IMR-90 (cell line): ENCODE measurements around the gene SGTB. TPM values are rescaled to one million over a fixed set of nuclear protein-coding genes. Genes with fewer than 3 reads are reported as not detected.

Experiments
- ATAC-seq: fragments of 200-7000 bp; cut with Tn5 transposase; 2 replicates; pipeline ENCODE4 v1.9.1; 2020; ENCODE audit warnings: low read depth, mild to moderate bottlenecking, moderate library complexity
- BruUV-seq: library from RNA; stranded (reverse); fragments of 400-500 nt; replicated peaks from 2 replicates; lab custom pipeline; 2021; lab: Mats Ljungman, UMichigan
- CTCF ChIA-PET: fragments of 300-600 bp; formaldehyde crosslinking; extraction: SDS; loops from one replicate; lab custom pipeline; 2021; ENCODE audit warnings: antibody characterized with exemption; lab: Yijun Ruan, JAX
- POLR2A ChIA-PET: fragments of 300-600 bp; sonication (Branson Sonifier 250); formaldehyde crosslinking; loops from one replicate; lab custom pipeline; 2022; ENCODE audit warnings: antibody characterized with exemption; ENCODE audit not compliant: unreplicated experiment; lab: Charles Lee
- DNase-seq: peaks from one replicate; pipeline ENCODE4 v3.0.0; 2013
- H2AFZ ChIP-seq: replicated peaks from 2 replicates; pipeline ENCODE3; 2013; ENCODE audit warnings: low read length, mild to moderate bottlenecking; ENCODE audit not compliant: poor library complexity
- H2AK5ac ChIP-seq: 2 replicates; pipeline ENCODE4 v1.6.1; 2013; ENCODE audit warnings: low read depth, low read length, inconsistent platforms
- H2AK9ac ChIP-seq: replicated peaks from 2 replicates; pipeline ENCODE3; 2013; ENCODE audit warnings: mild to moderate bottlenecking, low read depth, low read length, moderate library complexity; ENCODE audit not compliant: poor library complexity
- H2BK120ac ChIP-seq: 2 replicates; pipeline ENCODE4 v1.6.1; 2013; ENCODE audit warnings: low read depth, low read length, inconsistent platforms
- H2BK15ac ChIP-seq: 3 replicates; pipeline ENCODE4 v1.6.1; 2013; ENCODE audit warnings: low read depth, low read length, inconsistent platforms
- H2BK20ac ChIP-seq: 2 replicates; pipeline ENCODE4 v1.6.1; 2013; ENCODE audit warnings: low read depth, mild to moderate bottlenecking, inconsistent platforms, low read length, moderate library complexity
- H2BK5ac ChIP-seq: 2 replicates; pipeline ENCODE4 v1.6.1; 2013; ENCODE audit warnings: mild to moderate bottlenecking, low read depth, low read length, inconsistent platforms; ENCODE audit not compliant: poor library complexity, severe bottlenecking
- H3K14ac ChIP-seq: replicated peaks from 2 replicates; pipeline ENCODE4 v1.6.1; 2013; ENCODE audit warnings: low read depth, low read length, inconsistent platforms
- H3K18ac ChIP-seq: 2 replicates; pipeline ENCODE4 v1.6.1; 2013; ENCODE audit warnings: low read depth, low read length, control low read depth
- H3K23ac ChIP-seq: 2 replicates; pipeline ENCODE4 v1.6.1; 2013; ENCODE audit warnings: low read depth, low read length, inconsistent platforms
- H3K27ac ChIP-seq: 2 replicates; pipeline ENCODE4 v1.5.1; 2013; ENCODE audit warnings: mild to moderate bottlenecking, control low read depth, low read length; ENCODE audit not compliant: insufficient read depth
- H3K27me3 ChIP-seq: 2 replicates; pipeline ENCODE4 v1.6.1; 2013; ENCODE audit warnings: low read length; ENCODE audit not compliant: control insufficient read depth, insufficient read depth
- H3K36me3 ChIP-seq: 2 replicates; pipeline ENCODE4 v1.6.1; 2013; ENCODE audit warnings: low read length, mixed read lengths; ENCODE audit not compliant: control insufficient read depth, insufficient read depth
- H3K4ac ChIP-seq: 2 replicates; pipeline ENCODE4 v1.6.1; 2013; ENCODE audit warnings: low read depth, low read length, inconsistent platforms
- H3K4me1 ChIP-seq: 2 replicates; pipeline ENCODE4 v1.6.1; 2013; ENCODE audit warnings: low read length, mixed read lengths; ENCODE audit not compliant: control insufficient read depth, insufficient read depth
- H3K4me2 ChIP-seq: 2 replicates; pipeline ENCODE4 v1.6.1; 2013; ENCODE audit warnings: low read depth, mild to moderate bottlenecking, control low read depth, low read length, moderate library complexity
- H3K4me3 ChIP-seq: 2 replicates; pipeline ENCODE4 v1.5.1; 2013; ENCODE audit warnings: low read depth, mild to moderate bottlenecking, control low read depth, low read length, moderate library complexity; ENCODE audit not compliant: insufficient read depth
- H3K56ac ChIP-seq: 2 replicates; pipeline ENCODE4 v1.6.1; 2013; ENCODE audit warnings: low read length, inconsistent platforms; ENCODE audit not compliant: insufficient read depth; ENCODE audit errors: extremely low read depth
- H3K79me1 ChIP-seq, 2 experiments: 2 replicates each; pipeline ENCODE4 v1.6.1; 2013; ENCODE audit warnings: low read length in 2 of 2, inconsistent platforms in 1 of 2, low read depth in 1 of 2
- H3K9ac ChIP-seq: 2 replicates; pipeline ENCODE4 v1.6.1; 2013; ENCODE audit warnings: low read depth, low read length, control low read depth
- H3K9me1 ChIP-seq: 2 replicates; pipeline ENCODE4 v1.6.1; 2013; ENCODE audit warnings: low read length, inconsistent platforms; ENCODE audit not compliant: insufficient read depth
- H3K9me3 ChIP-seq: 2 replicates; pipeline ENCODE4 v1.6.1; 2013; ENCODE audit warnings: low read length; ENCODE audit not compliant: control insufficient read depth, insufficient read depth
- H4K20me1 ChIP-seq: 2 replicates; pipeline ENCODE4 v1.6.1; 2013; ENCODE audit warnings: low read length, inconsistent platforms; ENCODE audit not compliant: insufficient read depth
- H4K5ac ChIP-seq: 2 replicates; pipeline ENCODE4 v1.6.1; 2013; ENCODE audit warnings: mild to moderate bottlenecking, low read depth, low read length, control low read depth
- H4K8ac ChIP-seq, 2 experiments: 2 replicates each; pipeline ENCODE4 v1.6.1; 2013; ENCODE audit warnings: low read depth in 2 of 2, low read length in 2 of 2, control low read depth in 1 of 2, inconsistent platforms in 1 of 2
- H4K91ac ChIP-seq: 2 replicates; pipeline ENCODE4 v1.6.1; 2013; ENCODE audit warnings: low read depth, low read length, inconsistent platforms; ENCODE audit not compliant: insufficient read depth
- CEBPB ChIP-seq: IDR thresholded peaks from 2 replicates; pipeline ENCODE4 v1.6.1; 2012; ENCODE audit warnings: low read depth, low read length, improper control_type of control experiment
- CHD1 ChIP-seq: IDR thresholded peaks from 2 replicates; pipeline ENCODE4 v1.6.1; 2012; ENCODE audit warnings: low read depth, low read length, improper control_type of control experiment
- FOS ChIP-seq: fragments of 150-350 bp; IDR thresholded peaks from 2 replicates; pipeline ENCODE4 v1.6.1; 2016; ENCODE audit warnings: low read depth, low read length
- MXI1 ChIP-seq: IDR thresholded peaks from 2 replicates; pipeline ENCODE4 v1.6.1; 2012; ENCODE audit warnings: low read depth, mild to moderate bottlenecking, low read length, moderate library complexity, borderline replicate concordance
- WGBS, 2 experiments: methylation state at CpG; one replicate each; pipeline versions ENCODE4 v1.1.5 to v1.1.7; 2013; ENCODE audit warnings: missing lambda C conversion rate in 2 of 2; ENCODE audit not compliant: insufficient read length in 1 of 2; ENCODE audit errors: extremely low coverage in 2 of 2; 5-methylcytosine and 5-hydroxymethylcytosine counted together
- dilution Hi-C: fragments of 300-500 bp; cut with HindIII; formaldehyde crosslinking; loops from one replicate; pipeline ENCODE4 v1.14.3; 2018; ENCODE audit warnings: low sequenced_read_pairs; ENCODE audit not compliant: unreplicated experiment
- in situ Hi-C: fragments of 300-500 bp; cut with MboI; formaldehyde crosslinking; loops from 3 replicates; pipeline ENCODE4 v1.14.3; 2019; ENCODE audit warnings: low sequenced_read_pairs, inconsistent platforms, mixed read lengths
- intact Hi-C: fragments of 100-400 bp; cut with micrococcal nuclease; formaldehyde crosslinking; loops from 2 replicates; pipeline ENCODE4 v1.10.0; 2022
- polyA plus RNA-seq, 3 experiments: library from polyadenylated mRNA; depleted of rRNA; stranded (reverse); fragments of >200 nt; gene quantifications; 2 replicates each; pipeline ENCODE4 v1.2.3, GENCODE V29; 2012; ENCODE audit warnings: low replicate concordance in 1 of 3
- total RNA-seq: library from RNA; depleted of rRNA; stranded (reverse); fragments of >200 nt; gene quantifications from 2 replicates; pipeline ENCODE4 v1.2.3, GENCODE V29; 2012
- TF ChIP-seq, protein P1 (sequence below): fragments of 150-350 bp; IDR thresholded peaks from 2 replicates; pipeline ENCODE4 v1.6.1; 2016; ENCODE audit warnings: low read depth, mild to moderate bottlenecking, low read length, moderate library complexity, borderline replicate concordance

Gene SGTB
- total and polyA plus RNA-seq, 2 of the 4 experiments (the other 2 are of a cell fraction) = 7.5 to 15.1 TPM

DNA sequence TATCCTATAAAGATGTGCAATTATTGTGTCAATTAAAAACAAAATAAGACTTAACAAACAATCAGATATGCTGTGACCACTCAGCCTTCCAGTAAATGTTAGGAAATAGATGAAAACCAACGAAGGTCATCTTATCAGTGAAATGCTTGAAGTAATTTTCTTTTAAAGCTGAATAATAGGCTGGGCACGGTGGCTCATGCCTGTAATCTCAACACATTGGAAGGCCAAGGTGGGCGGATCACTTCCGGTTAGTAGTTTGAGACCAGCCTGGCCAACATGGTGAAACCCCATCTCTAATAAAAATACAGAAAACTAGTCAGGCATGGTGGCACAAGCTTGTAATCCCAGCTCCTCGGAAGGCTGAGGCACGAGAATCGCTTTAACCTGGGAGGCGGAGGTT, 31.3 kb upstream of the SGTB start:
- in situ Hi-C loops (no loop called here), intact Hi-C loops (no loop called here), dilution Hi-C loops (no loop called here)
- peaks cover 29 to 36% of the 10 kb centered on the region in 2 experiments; a peak in 3 of 4 replicates for H3K79me1 ChIP-seq
- no peak overlapping the region for H2BK15ac ChIP-seq
- no peaks in the 10 kb centered on the region for H3K9me3 ChIP-seq
- no peak overlapping the region for H2AFZ ChIP-seq
- no peak overlapping the region for H3K56ac ChIP-seq
- peaks cover 2% of the 10 kb centered on the region; the same call in 1 of the 2 replicates for H3K36me3 ChIP-seq
- no peak overlapping the region for H3K18ac ChIP-seq
- H3K4me2 ChIP-seq = no peak overlapping the region
- no peaks in the 10 kb centered on the region for H3K4me1 ChIP-seq
- DNase-seq (no peak), ATAC-seq (no peak)
- H3K14ac ChIP-seq = no peak overlapping the region
- H3K27me3 ChIP-seq = no peaks in the 10 kb centered on the region
- H3K9me1 ChIP-seq = no peaks in the 10 kb centered on the region; the same call in 1 of the 2 replicates
- H4K20me1 ChIP-seq = peaks cover 3% of the 10 kb centered on the region
- no peak overlapping the region for H2AK5ac ChIP-seq
- no peak overlapping the region for H3K4ac ChIP-seq
- no peak overlapping the region for H2AK9ac ChIP-seq
- no peak overlapping the region for H4K8ac ChIP-seq
- no peak overlapping the region for H3K23ac ChIP-seq
- no peak overlapping the region for H2BK5ac ChIP-seq
- no peak overlapping the region for H3K9ac ChIP-seq
- no CpG with 5 or more reads among the region's 8 CpGs for WGBS, 2 experiments
- no peak overlapping the region for H4K5ac ChIP-seq
- H3K4me3 ChIP-seq = no peak overlapping the region
- ChIA-PET POLR2A (no interaction called here), CTCF (no interaction called here)
- no peak overlapping the region for H4K91ac ChIP-seq
- H2BK120ac ChIP-seq = no peak overlapping the region
- H2BK20ac ChIP-seq = no peak overlapping the region
- no peak overlapping the region for H3K27ac ChIP-seq
- no peak for TF ChIP-seq CEBPB
- TF ChIP-seq FOS = no peak
- TF ChIP-seq CHD1 = no peak
- TF ChIP-seq MXI1 = no peak
- TF ChIP-seq, protein P1, sequence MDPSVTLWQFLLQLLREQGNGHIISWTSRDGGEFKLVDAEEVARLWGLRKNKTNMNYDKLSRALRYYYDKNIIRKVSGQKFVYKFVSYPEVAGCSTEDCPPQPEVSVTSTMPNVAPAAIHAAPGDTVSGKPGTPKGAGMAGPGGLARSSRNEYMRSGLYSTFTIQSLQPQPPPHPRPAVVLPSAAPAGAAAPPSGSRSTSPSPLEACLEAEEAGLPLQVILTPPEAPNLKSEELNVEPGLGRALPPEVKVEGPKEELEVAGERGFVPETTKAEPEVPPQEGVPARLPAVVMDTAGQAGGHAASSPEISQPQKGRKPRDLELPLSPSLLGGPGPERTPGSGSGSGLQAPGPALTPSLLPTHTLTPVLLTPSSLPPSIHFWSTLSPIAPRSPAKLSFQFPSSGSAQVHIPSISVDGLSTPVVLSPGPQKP = no peak
- BruUV-seq = no TSS peak
